Measurements from ENCODE around the gene BRD3OS.
"Not testable (repeated sequence)": the region's sequence is repeated elsewhere in the genome, so short reads cannot be mapped to it uniquely, and the experiment has no call there.

Gene BRD3OS, protein sequence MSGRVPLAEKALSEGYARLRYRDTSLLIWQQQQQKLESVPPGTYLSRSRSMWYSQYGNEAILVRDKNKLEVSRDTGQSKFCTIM

DNA sequence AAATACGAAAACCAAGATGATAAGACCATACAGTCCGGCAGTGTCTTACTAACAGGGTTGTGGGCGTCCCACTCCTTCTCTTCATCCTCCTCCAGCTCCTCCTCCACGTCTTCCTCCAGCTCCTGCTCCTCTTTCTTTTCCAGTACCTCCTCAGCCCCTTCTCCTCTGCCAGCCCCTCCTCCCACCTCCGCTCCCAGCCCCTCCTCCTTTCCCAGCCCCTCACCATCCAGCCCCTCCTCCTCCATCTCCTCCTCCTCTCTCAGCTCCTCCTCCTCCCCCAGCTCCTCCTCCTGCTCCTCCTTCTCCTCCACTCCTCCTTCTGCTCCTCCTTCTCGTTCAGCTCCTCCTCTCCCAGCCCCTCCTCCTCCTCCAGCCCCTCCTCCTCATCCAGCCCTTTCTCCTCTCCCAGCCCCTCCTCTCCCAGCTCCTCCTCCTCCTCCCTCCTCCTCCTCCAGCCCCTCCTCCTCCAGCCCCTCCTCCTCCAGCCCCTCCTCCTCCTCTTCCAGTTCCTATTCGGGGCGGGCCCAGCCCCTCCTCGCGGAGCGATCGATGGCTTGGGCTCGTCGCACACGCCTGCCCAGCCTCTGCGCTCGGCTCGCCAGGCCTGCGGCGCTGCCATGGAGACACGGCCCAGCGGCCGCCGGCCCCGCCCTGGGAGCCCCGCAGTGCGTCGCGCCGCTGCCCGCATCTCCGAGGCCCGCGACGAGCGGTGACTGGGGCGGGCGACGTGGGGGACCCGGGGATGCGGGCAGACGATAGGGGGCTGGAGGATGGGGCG is at the start of gene BRD3OS:
Gene BRD3OS, plus strand, starts transcription at position 654 of the 778 bp plus-strand sequence. CDS start 1,267 bp downstream, outside the sequence.
- peak; percentile 94 to 98 for DNase-seq

- no peak for DNase-seq
Observed at GRCh38 chr9:133975511-133975910, 49.8 kb upstream of the BRD3OS start.

GRCh38 chr9:133976191-133976861 is 49.0 kb upstream of the BRD3OS start:
- no peak for DNase-seq

DNA sequence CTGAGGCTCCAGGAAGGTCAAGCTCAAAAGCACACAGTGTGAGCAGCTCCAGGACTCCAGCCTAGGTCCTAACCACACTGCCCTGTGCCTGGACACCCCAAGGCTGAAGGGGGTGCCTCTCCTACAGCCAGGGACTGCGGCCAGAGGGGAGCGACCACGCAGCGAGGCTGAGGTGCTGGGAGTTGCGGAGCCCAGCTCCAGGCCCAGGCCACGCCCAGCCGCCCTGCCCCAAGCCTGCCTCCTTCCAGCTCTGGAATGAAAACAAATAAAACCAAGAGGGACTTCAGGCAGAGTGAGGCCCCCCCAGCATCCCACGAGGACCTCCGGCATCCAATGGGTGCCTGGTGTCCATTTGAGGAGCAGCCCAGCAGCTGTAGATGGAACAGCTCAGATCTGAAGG is 48.4 kb upstream of the BRD3OS start:
- no peak for DNase-seq

DNA sequence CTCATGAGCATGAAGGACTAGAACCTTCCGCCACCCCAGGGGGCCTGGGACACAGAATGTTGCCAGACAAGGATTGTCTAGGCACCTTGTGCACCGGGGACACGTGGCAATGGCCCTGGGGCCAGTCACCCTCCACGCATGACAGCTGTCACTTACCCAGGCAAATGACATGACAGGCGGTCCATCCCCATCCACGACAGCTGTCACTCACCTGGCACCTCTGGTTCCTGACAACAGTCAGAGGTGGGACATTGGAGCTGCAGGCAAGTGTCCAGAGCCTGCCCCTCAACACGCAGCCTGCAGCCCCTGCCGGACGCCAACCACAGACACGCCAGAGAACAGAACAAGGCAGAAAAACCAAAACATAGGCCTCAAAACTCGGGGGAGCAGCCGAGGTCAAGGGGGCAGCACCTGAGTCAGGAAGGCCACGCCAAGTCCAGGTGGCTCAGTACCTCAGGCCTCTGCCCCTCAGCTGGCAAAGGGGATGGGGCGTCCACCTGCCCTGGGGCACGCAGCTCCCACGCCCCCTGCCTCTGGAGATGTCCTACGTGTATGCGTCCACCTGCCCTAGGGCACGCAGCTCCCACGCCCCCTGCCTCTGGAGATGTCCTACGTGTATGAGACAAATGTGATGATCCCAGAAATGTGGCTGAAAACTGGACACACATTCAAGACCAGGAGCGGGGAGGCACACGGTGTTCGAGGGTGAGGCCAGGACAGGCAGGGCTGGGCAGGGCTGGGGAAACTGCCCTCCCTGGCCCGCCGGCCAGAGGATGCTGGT is 47.7 kb upstream of the BRD3OS start:
- DNase-seq, result no peak

GRCh38 chr9:133978226-133978898 is 46.9 kb upstream of the BRD3OS start:
- no peak for DNase-seq

GRCh38 chr9:133978899-133979272 is 46.4 kb upstream of the BRD3OS start:
- DNase-seq, result no peak

DNA sequence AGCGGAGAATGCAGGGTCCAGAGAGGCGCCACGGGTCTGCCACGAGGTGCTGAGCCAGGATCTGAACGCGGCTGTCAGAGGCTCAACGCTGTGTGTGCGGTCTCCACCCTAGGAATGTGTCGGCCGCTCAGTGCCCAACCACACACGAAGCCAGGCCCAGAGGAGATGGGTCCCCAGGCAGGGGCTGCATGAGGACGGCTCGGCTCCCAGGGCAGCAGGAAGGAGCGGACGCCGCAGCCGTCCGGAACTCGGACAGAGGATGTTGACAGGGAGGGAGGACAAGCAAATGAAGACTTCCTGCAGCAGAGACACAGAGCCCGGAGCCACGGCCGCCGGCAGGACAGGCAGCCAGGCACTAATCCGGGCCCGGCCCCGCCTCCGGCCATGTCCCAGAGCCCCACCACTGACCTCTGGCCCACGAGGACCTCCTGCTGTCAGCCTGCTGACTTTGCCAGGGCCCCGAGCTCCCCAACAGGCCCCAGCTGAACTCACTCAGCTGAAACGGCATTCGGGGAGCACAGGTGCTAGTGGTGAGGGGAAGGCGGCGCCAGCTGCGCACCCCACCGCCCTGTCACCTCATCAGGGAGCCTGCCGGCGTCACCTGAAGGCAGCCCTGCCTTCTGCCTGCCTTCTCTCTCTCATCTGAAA is 45.9 kb upstream of the BRD3OS start:
- DNase-seq, result no peak

DNA sequence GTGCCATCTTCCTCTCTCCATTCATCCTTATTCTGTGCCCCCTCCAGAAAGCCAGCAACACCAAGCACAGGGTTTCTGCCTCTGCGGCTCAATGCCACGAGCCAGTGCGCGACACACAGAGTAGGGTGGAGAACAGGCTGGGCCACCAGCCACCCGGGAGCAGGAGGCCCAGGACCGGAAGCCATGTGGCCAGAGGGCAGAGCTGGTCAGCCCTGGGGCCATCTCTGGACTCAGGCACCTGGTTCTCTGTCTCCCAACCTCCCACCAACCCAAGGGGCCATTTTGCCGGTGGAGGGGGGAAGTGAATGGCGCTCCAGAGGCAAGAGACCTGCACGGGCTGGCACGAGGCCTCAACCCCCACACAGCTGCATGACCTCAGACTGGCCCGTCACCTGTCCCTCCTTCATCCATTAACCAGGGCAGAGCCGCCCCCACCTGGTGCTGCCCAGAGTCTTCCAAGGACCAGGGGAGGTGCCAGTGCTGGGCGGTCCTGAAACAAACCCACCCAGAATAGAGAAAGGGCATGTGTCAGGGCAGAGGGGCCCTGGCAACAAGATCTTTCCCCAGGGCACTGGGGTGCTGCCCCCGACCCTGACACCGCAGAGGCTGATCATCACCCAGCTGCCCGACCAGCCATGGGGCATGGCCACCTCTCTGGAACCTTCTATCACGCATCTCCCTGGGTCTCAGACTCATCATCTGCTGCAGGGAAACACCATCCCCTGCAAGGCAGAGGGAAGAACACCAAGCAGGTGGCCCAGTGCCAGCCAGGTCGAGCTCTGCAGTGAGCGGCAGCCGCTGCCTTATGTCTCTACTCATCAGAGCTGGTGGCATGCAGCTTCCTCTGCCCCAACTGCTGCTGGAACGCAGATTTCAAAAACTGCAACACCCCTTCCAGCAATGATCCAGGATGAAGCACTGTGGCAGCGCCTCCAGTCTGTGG is 45.1 kb upstream of the BRD3OS start:
- DNase-seq, result no peak

- no peak for DNase-seq
Observed at GRCh38 chr9:133980864-133981588, 44.3 kb upstream of the BRD3OS start.

GRCh38 chr9:133981589-133981957 is 43.7 kb upstream of the BRD3OS start:
- DNase-seq, result no peak

- DNase-seq, result no peak
Observed at GRCh38 chr9:133981958-133982681, 43.2 kb upstream of the BRD3OS start.

DNA sequence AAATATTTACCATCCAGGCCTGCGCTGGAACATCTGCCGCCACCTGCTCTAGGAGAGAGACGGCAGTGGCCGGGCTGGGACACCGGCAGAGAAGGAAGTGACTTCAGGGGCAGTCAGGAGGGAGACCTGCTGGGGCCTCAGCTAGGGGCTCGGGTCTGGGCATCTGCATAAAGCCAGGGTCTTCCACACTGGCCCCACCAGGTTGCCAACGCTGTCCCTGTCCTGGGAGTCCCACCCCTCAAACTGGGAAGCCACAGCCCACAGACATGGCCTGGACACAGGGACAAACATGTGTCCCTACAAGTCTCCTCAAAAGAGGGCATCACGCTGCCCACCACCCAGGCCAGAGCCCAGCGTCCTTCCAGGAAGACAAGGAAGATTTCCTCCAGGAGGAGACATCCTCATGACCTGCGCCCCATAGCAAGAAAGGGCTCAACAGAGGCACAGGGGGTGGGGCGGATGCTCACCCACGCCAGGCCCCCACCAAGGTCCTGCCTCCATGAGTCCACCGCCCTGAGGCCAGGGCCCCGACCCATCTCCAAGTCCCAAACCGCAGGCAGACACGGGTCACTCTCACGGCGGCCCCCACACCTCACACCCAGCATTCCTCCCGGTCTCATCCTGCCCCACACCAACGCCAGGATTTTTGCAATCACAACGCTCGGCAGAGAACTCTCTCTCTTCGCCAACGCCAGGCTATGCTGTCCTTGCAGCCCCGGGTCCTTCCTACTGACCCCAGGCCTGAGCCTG is 42.1 kb upstream of the BRD3OS start:
- DNase-seq, result no peak

GRCh38 chr9:133986061-133986460 is 39.2 kb upstream of the BRD3OS start:
- no peak for DNase-seq

GRCh38 chr9:133986774-133987445 is 38.4 kb upstream of the BRD3OS start:
- DNase-seq, result no peak

- no peak for DNase-seq
Observed at GRCh38 chr9:133987446-133987788, 37.9 kb upstream of the BRD3OS start.

GRCh38 chr9:133987946-133988665 is 37.2 kb upstream of the BRD3OS start:
- DNase-seq, result no peak

DNA sequence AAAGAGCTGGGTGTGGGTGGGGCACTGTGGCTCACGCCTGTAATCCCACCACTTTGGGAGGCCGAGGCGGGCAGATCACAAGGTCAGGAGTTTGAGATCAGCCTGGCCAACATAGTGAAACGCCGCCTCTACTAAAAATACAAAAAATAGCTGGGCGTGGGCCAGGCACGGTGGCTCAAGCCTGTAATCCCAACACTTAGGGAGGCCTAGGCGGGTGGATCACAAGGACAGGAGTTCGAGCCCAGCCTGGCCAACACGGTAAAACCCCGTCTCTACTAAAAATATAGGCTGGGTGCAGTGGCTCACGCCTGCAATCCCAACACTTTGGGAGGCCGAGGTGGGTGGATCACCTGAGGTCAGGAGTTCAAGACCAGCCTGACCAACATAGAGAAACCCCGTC is 36.5 kb upstream of the BRD3OS start:
- not testable (repeated sequence) for DNase-seq

All from bone marrow (tissue), 2 donors.